Common myeloid progenitor, CD34-positive (primary cell): ENCODE measurements around the gene CAMTA1.

ENCODE experiments used
- CTCF ChIA-PET: fragments of 350-600 bp; sonication (Branson Sonifier 250); formaldehyde crosslinking; loops from one replicate; lab custom pipeline; 2021; ENCODE audit warnings: antibody characterized with exemption; lab: Charles Lee
- POLR2A ChIA-PET: fragments of 350-600 bp; sonication (Branson Sonifier 250); formaldehyde crosslinking; loops from one replicate; lab custom pipeline; 2021; ENCODE audit warnings: antibody characterized with exemption; lab: Charles Lee
- DNase-seq, 3 donors: peaks; one replicate each; pipeline versions ENCODE4 v3.0.0 to v3.0.0-alpha.2; 2013
- H3K27ac ChIP-seq, 2 experiments: 1 replicate in 1 of 2; 2 replicates in 1 of 2; pipeline ENCODE4 v1.7.0; 2013; ENCODE audit warnings: inconsistent platforms in 2 of 2, low read length in 2 of 2, mild to moderate bottlenecking in 2 of 2, low read depth in 1 of 2, moderate library complexity in 1 of 2; ENCODE audit not compliant: severe bottlenecking in 2 of 2, insufficient read depth in 1 of 2, poor library complexity in 1 of 2
- H3K27me3 ChIP-seq, 5 experiments: replicated peaks in 2 of 5; 1 replicate in 3 of 5; 2 replicates in 2 of 5; pipeline versions ENCODE4 v1.6.1 to v1.7.0; 2013; ENCODE audit warnings: low read length in 4 of 5, mild to moderate bottlenecking in 2 of 5, moderate library complexity in 2 of 5, inconsistent platforms in 1 of 5; ENCODE audit not compliant: insufficient read depth in 5 of 5, control insufficient read depth in 4 of 5
- H3K36me3 ChIP-seq, 4 experiments: 1 replicate in 2 of 4; 2 replicates in 2 of 4; pipeline versions ENCODE4 v1.6.1 to v1.7.0; 2013; ENCODE audit warnings: low read length in 3 of 4, control low read depth in 1 of 4, mild to moderate bottlenecking in 1 of 4; ENCODE audit not compliant: control insufficient read depth in 4 of 4, insufficient read depth in 4 of 4
- H3K4me1 ChIP-seq, 4 experiments: 1 replicate in 3 of 4; 2 replicates in 1 of 4; pipeline versions ENCODE4 v1.6.1 to v1.7.1; 2013; ENCODE audit warnings: low read length in 3 of 4, mild to moderate bottlenecking in 3 of 4, control low read depth in 1 of 4, inconsistent platforms in 1 of 4, moderate library complexity in 1 of 4; ENCODE audit not compliant: control insufficient read depth in 4 of 4, insufficient read depth in 4 of 4; ENCODE audit errors: control extremely low read depth in 1 of 4
- H3K4me3 ChIP-seq, 7 experiments: 1 replicate in 4 of 7; 2 replicates in 3 of 7; pipeline versions ENCODE4 v1.5.1 to v1.7.0; 2013; ENCODE audit warnings: mild to moderate bottlenecking in 7 of 7, low read length in 6 of 7, moderate library complexity in 6 of 7, inconsistent platforms in 2 of 7, low read depth in 2 of 7, control low read depth in 1 of 7; ENCODE audit not compliant: insufficient read depth in 4 of 7, control insufficient read depth in 1 of 7; ENCODE audit errors: extremely low read depth in 1 of 7
- H3K9me3 ChIP-seq, 5 experiments: 1 replicate in 4 of 5; 2 replicates in 1 of 5; pipeline versions ENCODE4 v1.6.1 to v1.7.1; 2013; ENCODE audit warnings: low read length in 4 of 5, mild to moderate bottlenecking in 2 of 5, inconsistent platforms in 1 of 5, low read depth in 1 of 5, moderate library complexity in 1 of 5; ENCODE audit not compliant: control insufficient read depth in 4 of 5, insufficient read depth in 2 of 5; ENCODE audit errors: control extremely low read depth in 1 of 5
- WGBS: methylation state at CpG from one replicate; pipeline ENCODE4 v1.1.5; 2013; ENCODE audit not compliant: insufficient coverage; 5-methylcytosine and 5-hydroxymethylcytosine counted together

CAMTA1 gene

GRCh38 chr1:7420470-7421100 is 635.3 kb downstream of the CAMTA1 start:
- Histone ChIP-seq H3K4me1 (no peaks in the 10 kb centered on the region), H3K27ac (no peak overlapping the region), H3K4me3 (no peak overlapping the region), H3K36me3 (no peaks in the 10 kb centered on the region), H3K27me3 (no peaks in the 10 kb centered on the region), H3K9me3 (peaks cover 0 to 6% (median 0%) of the 10 kb centered on the region in 5 experiments)
- WGBS = 93% methylated on average over 6 of the region's 6 CpGs
- no peak for DNase-seq
- ChIA-PET CTCF (no interaction called here), POLR2A (no interaction called here)

GRCh38 chr1:7421471-7422075 is 636.3 kb downstream of the CAMTA1 start:
- no peak overlapping the region for H3K4me3 ChIP-seq
- POLR2A ChIA-PET = no interaction called here
- peaks cover 0 to 6% (median 0%) of the 10 kb centered on the region in 5 experiments for H3K9me3 ChIP-seq
- WGBS = 87% methylated on average over 4 of the region's 12 CpGs
- no peaks in the 10 kb centered on the region for H3K27me3 ChIP-seq
- no peak overlapping the region for H3K27ac ChIP-seq
- no peaks in the 10 kb centered on the region for H3K36me3 ChIP-seq
- no peaks in the 10 kb centered on the region for H3K4me1 ChIP-seq
- DNase-seq = no peak
- CTCF ChIA-PET = no interaction called here

GRCh38 chr1:7422081-7422480 is 636.8 kb downstream of the CAMTA1 start:
- Histone ChIP-seq H3K9me3 (peaks cover 0 to 6% (median 0%) of the 10 kb centered on the region in 5 experiments), H3K4me3 (no peak overlapping the region), H3K4me1 (no peaks in the 10 kb centered on the region), H3K27me3 (no peaks in the 10 kb centered on the region), H3K27ac (no peak overlapping the region), H3K36me3 (no peaks in the 10 kb centered on the region)
- DNase-seq = no peak
- POLR2A ChIA-PET = no interaction called here
- CTCF ChIA-PET = no interaction called here
- WGBS = 91% methylated on average over 4 of the region's 6 CpGs

GRCh38 chr1:7422561-7422960 is 637.3 kb downstream of the CAMTA1 start:
- POLR2A ChIA-PET = no interaction called here
- H3K36me3 ChIP-seq = no peaks in the 10 kb centered on the region

GRCh38 chr1:7422966-7423365 is 637.7 kb downstream of the CAMTA1 start:
- no peak for DNase-seq
- CTCF ChIA-PET = no interaction called here
- 98% methylated on average over 9 of the region's 9 CpGs for WGBS

More at GRCh38 chr1:7422561-7422960, 637.3 kb downstream of the CAMTA1 start:
- Histone ChIP-seq H3K4me1 (no peaks in the 10 kb centered on the region), H3K27me3 (peaks cover 0 to under 1% (median 0%) of the 10 kb centered on the region in 5 experiments), H3K27ac (no peak overlapping the region), H3K4me3 (no peak overlapping the region), H3K9me3 (peaks cover 0 to 5% (median 0%) of the 10 kb centered on the region in 5 experiments)
- DNase-seq = no peak
- 89% methylated on average over 3 of the region's 3 CpGs for WGBS
- CTCF ChIA-PET = no interaction called here

GRCh38 chr1:7424352-7424890 is 639.2 kb downstream of the CAMTA1 start:
- Histone ChIP-seq H3K27ac (no peak overlapping the region), H3K4me1 (no peaks in the 10 kb centered on the region), H3K27me3 (peaks cover 0 to 8% (median 0%) of the 10 kb centered on the region in 5 experiments), H3K36me3 (no peaks in the 10 kb centered on the region), H3K4me3 (no peak overlapping the region), H3K9me3 (peaks cover 0 to 4% (median 0%) of the 10 kb centered on the region in 5 experiments)
- ChIA-PET POLR2A (no interaction called here), CTCF (no interaction called here)
- no peak for DNase-seq
- 100% methylated on average over 7 of the region's 9 CpGs for WGBS

More at GRCh38 chr1:7422966-7423365, 637.7 kb downstream of the CAMTA1 start:
- peaks cover 0 to 1% (median 0%) of the 10 kb centered on the region in 5 experiments for H3K9me3 ChIP-seq
- peaks cover 0 to 4% (median 0%) of the 10 kb centered on the region in 5 experiments for H3K27me3 ChIP-seq
- no peaks in the 10 kb centered on the region for H3K36me3 ChIP-seq
- H3K4me3 ChIP-seq = no peak overlapping the region
- POLR2A ChIA-PET = no interaction called here
- H3K4me1 ChIP-seq = no peaks in the 10 kb centered on the region
- no peak overlapping the region for H3K27ac ChIP-seq

GRCh38 chr1:7425229-7425628 is 640.0 kb downstream of the CAMTA1 start:
- H3K4me3 ChIP-seq = no peak overlapping the region
- H3K27ac ChIP-seq = no peak overlapping the region
- peaks cover 0 to 8% (median 0%) of the 10 kb centered on the region in 5 experiments for H3K27me3 ChIP-seq
- POLR2A ChIA-PET = no interaction called here
- no peak for DNase-seq
- H3K36me3 ChIP-seq = no peaks in the 10 kb centered on the region
- H3K4me1 ChIP-seq = no peaks in the 10 kb centered on the region
- 96% methylated on average over 5 of the region's 6 CpGs for WGBS
- peaks cover 0 to 4% (median 0%) of the 10 kb centered on the region in 5 experiments for H3K9me3 ChIP-seq
- CTCF ChIA-PET = no interaction called here
